Stimulated activated CD4-positive, alpha-beta T cell treated with anti-CD3 and anti-CD28 coated beads, Interleukin-4, amount 100 ng/mL, for 48 hours (primary cell): ENCODE measurements around the gene SUCLA2.

ENCODE experiments used
- DNase-seq, 2 donors: peaks; one replicate each; pipeline ENCODE4 v3.0.0-alpha.2; 2020; ENCODE audit warnings: low read depth in 2 of 2

Gene SUCLA2

GRCh38 chr13:47903836-47904235 lies 97.2 kb downstream of the SUCLA2 start:
- DNase-seq: no peak

GRCh38 chr13:47901441-47901840 lies 99.6 kb downstream of the SUCLA2 start:
- no peak for DNase-seq

- no peak for DNase-seq
Measured at GRCh38 chr13:47898080-47898479, 103.0 kb downstream of the SUCLA2 start.

GRCh38 chr13:47897411-47898050 lies 103.5 kb downstream of the SUCLA2 start:
- DNase-seq: no peak

GRCh38 chr13:47896546-47896945 lies 104.5 kb downstream of the SUCLA2 start:
- DNase-seq: no peak

GRCh38 chr13:47896111-47896510 lies 105.0 kb downstream of the SUCLA2 start:
- no peak for DNase-seq

GRCh38 chr13:47893527-47893926 lies 107.5 kb downstream of the SUCLA2 start:
- no peak for DNase-seq
